NCI-H524 treated with DMSO at 0.1 percent for 48 hours (cell line): ENCODE data around the gene TCERG1.

ENCODE experiments used
- DNase-seq: peaks from one replicate; lab custom pipeline; 2025; lab: John Stamatoyannopoulos, UW

The TCERG1 gene

DNA sequence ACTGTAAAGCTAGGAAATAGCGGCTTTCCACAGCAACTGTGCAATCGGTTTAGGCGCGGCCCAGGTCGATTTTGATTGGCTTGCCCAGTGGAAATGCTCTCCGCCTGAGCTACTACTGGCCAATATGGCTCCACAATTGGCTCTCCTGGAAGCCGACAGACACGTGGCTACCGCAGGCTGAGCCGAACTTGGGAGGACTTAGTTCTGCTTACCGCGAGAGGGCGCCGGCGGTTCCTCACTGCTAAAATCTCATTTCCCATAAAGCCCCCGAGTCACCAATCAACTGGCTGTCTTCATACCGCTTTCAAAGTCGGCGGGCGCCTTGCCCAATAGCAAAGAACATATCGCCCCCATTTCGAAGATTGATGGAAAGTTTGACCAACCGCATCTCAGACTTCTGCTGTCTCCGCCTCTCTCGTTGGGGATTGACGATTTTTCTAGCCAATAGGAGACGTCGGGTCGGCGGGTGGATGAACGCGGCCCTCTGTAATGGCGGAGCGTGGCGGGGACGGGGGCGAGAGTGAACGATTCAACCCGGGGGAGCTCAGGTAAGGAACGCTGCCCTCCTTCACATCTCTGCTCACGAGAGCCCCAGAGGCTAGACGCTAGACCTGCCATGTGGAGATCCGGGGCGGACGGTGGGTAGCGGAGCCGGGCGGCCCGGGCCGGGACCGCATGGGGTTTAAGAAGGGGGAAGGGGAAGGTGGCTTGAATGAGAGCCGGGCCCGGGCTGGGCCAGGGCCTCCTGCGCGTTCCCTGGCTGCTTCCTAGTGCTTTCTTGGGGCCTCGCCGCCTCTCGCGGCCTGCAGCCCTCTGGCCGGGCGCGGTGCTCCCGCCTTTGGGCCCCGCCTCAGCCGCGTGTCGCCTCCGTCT is at the start of gene TCERG1:
Gene TCERG1, plus strand, starts transcription at position 473 of the 873 bp plus-strand sequence. Its CDS starts 17 bp downstream, at position 490.
- DNase-seq = peak; percentile 98

DNA sequence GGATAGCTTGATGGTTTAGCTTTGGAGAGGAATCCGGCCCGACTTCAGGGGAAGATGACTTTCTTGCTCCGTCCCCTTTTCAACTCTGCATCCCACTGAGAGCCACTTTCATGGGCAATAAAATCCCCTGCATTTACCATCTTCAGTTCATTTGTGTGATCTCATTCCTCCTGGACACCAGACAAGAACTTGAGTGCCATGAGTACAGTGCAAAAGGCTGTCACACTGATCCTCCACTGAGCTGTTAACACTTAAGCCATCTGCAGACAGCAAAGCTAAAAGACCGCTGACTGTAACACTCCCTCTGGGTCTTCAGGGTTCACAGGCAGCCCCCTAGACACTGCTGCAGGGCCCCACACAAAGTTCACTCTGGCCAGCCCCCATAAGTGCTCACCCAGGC is 48.3 kb upstream of the TCERG1 start:
- DNase-seq = no peak

DNA sequence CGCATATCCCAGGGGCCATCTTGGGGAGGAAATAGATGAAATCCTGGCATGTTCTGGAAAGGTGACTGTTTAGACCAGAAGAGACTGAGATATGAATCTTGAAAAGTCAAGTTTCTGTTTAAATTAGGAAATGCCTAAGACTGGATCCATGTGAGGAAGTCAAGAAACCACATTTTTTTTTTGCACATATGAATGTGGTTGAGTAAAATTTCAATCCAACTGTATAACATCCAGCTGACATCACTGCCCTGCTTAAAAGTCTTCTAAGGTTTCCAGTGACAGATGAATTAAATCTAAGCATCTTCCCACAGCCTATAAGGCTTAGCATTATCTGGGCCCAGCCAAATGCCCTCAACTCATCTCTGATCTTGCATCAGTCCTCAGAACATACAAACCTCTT is 47.7 kb upstream of the TCERG1 start:
- DNase-seq = no peak

DNA sequence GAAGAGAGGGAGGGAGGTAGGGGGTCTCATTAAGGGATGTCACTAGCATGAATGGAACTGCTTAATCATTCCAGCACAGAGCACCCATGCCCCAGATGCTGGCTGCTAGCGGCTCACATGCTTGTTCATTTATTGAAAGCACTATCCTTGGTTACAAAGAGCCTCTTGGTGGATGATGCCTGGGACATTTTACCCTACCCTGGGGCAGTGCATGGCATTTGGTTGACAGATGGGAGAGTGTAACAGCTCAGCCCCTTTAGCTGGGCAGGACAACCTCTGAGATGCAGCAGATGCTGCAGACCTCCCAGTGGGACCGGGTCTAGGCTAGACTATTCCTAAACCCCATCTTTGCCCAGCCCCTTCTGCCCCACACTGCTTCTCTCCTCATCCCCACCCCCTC is 46.9 kb upstream of the TCERG1 start:
- DNase-seq = peak; percentile 63

DNA sequence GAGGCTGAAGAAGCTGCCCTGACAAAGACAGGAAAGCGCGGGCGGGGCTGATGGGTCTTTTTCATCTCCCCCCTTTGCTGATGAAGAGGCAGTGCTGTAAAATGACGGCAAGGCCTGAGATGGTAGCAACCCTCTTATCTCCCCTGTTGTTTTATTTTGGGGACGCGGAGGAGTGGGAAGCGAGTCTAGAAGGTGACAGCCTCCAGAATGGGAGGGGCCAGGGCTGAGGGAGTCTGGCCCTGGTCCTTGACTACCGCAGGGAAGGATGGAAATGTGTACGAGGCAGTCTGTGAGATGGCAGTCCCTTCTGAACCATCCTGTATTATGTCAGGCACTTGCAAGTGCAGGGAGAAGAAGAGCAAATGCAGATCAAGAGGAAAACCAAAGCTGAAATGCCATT is 46.1 kb upstream of the TCERG1 start:
- DNase-seq = no peak

DNA sequence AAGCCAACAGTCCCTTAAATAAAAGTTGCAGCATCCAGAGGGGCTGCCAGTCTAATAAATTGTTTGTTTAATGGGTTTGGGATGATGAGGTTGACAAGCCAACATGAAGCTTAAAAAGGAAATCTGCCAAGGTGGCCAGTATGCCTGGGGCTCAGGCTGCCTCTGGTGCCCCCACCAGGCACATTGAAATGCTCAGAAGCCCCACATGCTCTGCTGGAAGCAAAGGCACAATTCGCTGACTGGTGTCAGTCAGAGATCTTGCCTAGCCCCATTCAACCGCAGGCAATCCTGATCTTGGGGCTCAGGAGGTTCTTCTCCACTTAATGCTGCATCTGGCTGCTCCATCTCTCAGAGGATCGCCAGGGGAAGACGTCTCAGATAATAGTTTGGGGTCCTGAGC is 44.2 kb upstream of the TCERG1 start:
- no peak for DNase-seq

DNA sequence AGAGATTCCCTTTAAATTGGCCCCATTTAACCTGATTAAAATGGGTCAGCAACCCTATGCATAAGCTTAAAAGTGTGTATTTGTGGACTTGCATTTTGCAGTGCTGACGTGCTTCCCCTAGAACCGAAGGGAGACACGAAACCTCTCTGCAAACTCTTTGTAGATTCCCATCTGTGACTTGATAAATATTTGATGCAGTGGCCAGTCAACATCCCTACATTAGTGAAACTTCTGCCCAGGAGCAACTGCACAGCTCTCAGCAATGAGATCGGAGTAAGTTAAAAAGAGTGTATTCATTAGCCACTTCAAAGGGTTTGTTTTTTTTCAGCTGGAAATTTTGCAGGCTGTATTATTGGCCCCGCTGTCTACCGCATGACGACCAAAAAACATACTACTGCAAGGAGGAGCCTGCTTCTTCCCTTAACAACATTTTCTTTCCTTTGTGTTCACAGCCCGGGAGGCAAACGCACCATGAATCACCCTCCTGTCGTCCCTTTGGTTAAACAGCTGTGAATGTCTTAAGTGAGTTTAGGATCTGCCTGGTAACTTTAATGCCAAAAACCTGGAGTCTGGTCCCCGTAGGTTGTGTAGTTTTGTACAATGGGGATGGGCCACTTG is 38.0 kb upstream of the TCERG1 start:
- DNase-seq = no peak

DNA sequence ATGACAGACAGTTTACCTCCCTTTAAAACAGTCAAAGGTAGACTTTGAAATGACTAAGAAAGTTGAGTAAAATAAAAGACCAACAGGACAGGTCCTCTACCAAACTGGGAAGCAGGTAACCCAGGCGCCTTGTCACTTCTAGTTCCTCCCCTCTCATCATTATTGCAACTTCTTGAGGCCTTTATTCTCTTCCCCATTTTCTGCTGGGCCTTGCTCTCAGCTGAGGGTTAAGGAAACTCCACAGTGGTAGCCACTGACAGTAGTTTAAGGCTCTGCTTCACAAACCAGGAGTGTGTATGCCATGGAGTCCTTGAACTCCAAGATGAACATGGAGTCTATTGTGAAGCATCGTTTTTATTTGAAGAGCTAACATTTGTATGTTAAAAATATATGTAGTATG is 36.9 kb upstream of the TCERG1 start:
- DNase-seq = no peak

DNA sequence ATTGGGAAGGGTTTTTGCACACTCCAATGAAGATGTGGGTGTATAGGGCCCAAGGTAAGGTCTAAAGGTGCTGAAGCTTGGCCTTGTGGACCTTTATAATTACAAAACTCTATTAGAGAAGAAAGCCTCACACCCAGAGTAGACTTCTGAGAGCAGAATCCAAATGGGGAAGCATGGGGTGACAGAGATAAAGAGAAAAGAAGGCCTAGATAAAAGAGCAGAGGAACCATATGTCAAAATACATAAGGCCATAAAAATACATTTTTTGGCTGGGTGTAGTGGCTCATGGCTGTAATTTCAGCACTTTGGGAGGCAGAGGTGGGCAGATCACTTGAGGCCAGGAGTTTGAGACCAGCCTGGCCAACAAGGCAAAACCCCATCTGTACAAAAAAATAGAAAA is 27.4 kb upstream of the TCERG1 start:
- DNase-seq = no peak

DNA sequence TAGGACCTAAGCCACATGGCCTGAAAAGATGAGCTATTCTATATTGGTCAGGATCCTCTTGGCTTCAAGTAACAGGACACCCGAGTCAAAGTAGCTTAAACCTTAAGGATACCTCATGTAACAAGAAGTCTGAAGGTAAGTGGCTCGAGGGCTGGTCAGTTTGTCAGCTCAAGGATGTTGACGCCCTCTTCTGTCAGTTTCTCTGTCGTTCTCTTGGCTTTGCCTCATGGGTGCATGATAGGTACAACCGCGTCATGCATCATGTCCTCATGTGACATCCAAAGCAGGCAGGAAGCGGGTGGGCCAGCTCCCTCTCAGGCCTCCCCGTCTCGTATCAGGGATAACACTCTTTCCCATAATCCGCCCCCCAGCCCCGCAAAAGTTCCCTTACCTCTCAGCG is 22.1 kb upstream of the TCERG1 start:
- no peak for DNase-seq

DNA sequence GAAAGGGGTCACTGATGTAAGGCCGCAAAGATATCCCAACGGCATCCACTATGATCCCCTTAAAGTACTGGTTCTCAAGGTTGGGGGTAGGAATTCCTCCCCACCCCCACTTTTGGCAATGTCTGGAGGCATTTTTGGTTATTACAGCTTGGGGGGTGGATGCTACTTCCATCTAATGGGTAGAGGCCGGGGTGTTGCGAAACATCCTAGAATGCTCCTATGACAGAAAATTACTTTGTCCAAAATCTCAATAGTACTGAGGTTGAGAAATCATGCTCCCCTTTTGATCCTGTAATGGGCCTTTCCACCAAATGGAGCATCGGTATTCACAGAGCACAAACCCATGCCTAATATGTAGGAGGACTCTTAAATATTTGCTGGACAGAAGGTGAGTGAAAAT is 20.8 kb upstream of the TCERG1 start:
- DNase-seq = no peak

DNA sequence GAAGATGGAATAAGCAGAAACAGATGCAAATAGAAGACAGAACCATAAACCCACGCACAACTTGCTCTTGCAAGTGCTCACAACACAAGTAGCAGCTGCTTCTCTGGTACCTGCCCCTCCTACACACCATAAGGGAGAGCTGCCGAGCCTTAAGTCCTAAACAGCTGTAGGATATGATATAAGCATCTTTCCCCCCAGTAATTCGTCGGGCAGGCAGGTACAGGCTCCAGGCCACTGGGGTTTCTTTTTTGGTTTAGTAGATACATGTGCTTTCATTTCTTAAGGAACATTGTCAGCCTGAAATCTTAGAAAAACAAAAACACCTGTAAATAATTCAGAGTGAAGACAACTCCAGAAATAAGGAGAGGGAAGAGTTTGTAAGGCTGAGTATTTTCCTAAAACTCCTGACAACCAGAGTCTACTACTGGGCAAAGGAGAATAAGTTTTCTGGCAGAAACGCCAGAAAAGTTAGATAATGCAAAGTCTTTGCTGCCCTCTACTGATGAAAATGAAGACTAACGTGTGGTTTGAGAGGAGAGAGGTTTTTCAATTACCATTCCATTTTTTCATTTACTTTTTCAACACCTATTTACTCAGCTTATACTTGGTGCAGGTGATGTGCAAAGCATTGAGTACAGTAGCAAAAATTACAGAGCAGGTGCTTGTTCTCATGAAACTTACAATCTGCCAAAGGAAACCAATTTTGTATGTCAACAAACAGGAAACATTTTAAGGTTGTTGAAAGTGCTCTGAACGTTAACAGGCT is 20.1 kb upstream of the TCERG1 start:
- no peak for DNase-seq

DNA sequence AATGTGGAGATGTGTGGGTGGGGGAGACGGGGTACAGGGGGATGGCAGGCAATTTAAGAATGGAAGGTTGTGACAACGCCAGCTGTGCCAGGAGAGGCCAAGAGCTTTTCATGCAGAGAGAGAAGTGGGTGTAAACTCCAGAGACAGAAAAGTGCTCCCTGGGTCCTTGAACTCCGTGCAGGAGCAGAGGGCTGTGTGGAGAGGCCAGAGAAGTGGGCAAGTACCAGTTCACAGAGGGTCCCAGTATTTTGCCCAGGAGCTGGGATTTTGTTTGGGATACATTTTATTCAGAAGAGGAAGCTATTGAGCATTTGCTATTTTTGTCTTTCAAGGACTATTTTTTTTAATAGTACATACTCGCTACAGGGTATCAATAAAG is 19.5 kb upstream of the TCERG1 start:
- DNase-seq = no peak

DNA sequence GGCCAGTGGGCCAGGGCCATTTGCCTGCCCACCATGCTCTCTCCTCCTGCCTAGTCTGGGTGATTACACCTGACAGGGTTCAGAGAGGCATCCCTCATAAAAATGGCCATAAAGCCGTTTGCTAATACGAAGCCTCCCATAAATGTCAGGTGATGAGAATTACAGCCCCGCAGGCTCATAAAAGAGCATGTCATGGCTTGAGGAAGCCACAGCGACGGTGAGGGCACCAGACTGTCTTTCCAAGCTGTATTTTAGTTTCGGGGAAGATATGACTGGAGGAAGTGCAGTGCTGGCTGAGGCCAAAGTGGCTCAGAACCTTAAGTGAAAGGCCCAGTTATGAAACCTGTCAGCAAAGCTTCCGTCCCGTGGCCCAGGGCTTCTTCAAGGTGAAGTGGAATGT is 18.5 kb upstream of the TCERG1 start:
- no peak for DNase-seq

DNA sequence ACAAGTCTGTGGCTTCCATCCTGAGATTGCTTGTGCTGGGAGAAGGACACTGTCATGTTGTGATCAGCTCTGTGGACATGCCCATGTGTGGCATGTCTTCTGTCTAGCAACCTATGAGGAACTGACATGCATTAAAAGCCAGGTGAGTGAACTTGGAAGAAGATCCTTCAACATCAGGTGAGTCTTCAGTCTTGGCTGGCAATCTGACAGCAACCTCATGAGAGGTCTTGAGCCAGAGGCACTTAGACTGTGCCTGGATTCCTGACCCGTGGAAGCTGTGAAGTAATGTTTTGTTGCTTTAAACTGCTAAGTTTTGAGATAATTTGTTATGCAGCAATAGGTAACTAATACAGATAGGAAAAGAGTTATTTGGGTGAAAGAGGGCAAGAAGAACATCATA is 6.8 kb upstream of the TCERG1 start:
- DNase-seq = no peak

DNA sequence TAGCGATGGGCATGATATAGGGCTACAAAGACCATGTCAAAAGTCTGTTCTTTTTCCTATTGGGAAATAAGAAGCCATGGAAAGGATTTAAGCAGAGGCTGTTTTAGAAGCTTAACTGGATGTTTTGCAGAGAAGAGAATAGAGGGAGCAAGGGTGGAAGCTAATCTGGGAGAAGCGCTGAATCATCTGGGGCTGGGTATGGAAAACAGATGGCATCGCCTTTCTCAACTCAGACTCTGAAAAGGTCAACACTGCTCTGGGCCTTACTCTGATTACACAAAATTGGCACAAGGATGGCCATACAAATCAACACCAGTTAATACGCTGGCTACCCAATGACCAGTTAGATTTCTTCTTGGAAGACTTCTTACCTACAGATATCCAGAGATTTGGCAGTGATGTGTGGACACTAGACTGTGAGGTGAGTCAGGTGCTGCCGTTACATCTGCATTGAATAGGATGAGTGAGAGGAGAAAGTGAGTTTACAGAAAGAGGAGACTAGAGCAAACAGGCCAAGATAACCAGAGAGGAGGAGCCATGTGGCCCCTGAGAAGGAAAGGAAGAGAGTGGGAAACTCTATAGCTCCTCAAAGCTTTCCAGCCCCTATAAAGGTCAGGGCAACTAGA is 6.2 kb upstream of the TCERG1 start:
- no peak for DNase-seq

DNA sequence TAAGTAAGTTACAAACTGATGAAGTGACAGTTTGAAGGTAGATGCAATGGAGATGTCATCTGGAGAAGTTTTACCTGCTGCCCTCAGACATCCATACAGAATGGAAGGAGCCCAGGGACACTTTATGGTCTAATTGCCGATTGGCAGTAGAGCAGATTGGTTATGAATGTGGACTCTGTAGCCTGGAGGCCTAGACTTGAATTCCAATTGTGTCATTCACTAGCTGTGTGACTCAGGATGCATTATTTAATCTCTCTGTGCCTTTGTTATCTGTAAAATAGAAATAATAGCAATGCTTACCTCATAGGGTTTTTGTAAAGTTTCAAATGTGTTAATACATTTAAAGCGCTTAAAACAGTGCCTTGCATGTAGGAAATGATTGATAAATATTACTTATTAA is 5.2 kb upstream of the TCERG1 start:
- DNase-seq = no peak

DNA sequence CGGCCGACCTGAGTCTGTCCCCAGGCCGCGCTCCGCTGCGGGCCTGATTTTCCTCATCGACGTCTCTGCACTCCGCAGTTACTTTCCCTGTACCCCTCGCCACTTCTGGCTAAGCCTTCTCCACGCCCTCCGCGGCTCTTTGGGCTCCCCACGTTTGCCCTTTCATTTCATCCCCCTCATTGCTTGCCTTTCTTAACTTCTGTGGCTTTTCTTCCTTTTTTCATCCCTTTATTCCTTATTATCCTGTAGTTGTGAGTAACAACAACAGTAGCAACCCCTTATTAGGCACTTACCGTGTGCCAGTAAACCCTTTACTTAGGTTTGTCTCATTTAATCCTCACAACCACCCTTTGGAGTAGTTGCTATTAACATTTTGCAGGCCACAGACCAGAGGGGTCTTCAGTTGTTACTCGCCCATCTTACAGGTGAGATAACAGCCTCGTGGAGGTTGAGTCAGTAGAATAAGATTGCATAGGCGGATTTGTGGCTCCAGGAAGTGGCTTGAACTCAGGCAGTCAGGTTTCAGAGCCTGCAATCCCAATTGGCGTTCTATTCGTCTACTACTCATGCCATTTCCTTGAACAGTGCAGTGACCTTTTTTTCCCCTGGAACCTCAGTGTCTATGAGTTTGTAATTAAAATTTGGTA is 724 bp downstream of the TCERG1 start:
- DNase-seq = no peak

DNA sequence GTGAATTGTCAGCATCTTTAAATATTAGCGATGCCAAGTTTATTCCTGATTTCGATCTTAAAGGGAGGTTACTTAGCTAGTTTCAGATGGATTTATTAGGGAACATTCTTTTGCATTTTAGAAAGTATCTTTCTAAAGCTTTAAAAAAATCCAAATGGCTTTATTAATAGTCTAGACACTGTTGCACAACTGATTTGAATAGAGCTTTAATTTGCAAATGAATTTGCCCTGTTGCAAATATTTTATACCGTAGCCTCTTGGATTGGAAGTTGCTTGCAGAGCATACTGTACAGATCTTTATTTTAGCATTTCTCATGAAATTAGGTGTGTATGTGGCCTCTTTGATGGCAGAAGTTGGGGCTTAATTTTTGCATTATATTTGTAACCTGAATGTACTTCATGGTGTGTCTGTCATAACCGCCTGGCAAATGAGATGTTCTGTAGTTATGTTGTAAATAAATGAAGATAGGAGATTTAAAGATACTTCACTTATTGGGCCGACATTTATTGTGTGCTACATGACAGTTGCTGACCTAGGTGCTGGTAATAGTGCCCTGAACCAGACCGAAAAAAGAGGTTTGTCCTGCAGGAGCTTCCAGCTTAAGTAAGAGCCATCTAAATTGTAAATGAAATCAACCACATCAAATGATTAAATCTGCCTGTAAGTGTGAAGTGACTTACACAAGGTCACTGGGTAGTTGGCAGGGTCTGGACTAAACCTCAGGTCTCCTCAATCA is 1.8 kb downstream of the TCERG1 start:
- DNase-seq = no peak

DNA sequence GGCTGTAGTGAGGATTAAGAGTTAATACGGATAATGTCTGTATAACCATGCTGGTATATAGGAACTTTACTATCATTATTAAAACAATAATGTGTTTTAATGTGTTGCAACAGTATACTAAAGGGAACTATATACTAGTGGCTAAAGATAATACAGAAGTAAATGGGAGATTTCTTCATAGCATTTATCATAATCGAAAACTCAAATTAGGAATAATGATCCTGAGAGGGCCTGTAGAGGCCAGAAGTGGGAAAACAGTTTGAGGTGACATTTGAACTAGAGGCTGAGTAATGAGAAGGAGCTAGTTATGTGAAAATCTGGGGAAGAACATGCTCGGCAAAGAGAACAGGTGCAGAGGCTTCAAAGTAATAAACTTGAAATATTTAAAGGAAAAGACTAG is 2.9 kb downstream of the TCERG1 start:
- no peak for DNase-seq

DNA sequence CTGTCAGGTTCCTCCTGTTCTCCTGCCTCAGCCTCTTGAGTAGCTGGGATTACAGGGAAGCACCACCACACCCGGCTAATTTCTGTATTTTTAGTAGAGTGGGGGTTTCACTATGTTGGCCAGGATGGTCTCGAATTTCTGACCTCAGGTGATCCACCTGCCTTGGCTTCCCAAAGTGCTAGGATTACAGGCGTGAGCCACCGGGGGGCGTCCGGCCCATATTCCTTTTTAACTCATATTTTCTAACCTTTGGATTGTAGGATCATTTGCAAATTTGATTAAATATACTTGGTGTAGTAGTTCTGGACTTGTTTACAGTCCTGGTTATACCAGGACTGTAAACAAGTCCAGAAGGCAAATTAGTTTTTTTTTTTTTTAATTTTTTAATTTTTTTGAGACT is 4.3 kb downstream of the TCERG1 start:
- no peak for DNase-seq
